Neural progenitor cell (in vitro differentiated cells): ENCODE measurements around the gene RAB29. TPM values are rescaled to one million over a fixed set of nuclear protein-coding genes. Genes with fewer than 3 reads are reported as not detected.

Experiments used
- DNase-seq: peaks from one replicate; pipeline ENCODE4 v3.0.0-alpha.2; 2016; ENCODE audit warnings: low spot score
- H2AFZ ChIP-seq: fragments of 200-600 bp; sonication (generic); replicated peaks from 2 replicates; pipeline ENCODE4 v1.6.1; 2016; ENCODE audit warnings: antibody characterized with exemption
- H3F3A ChIP-seq: fragments of 200-600 bp; sonication (generic); 2 replicates; pipeline ENCODE4 v1.6.1; 2016; ENCODE audit warnings: antibody characterized with exemption, low read depth
- H3K27ac ChIP-seq: fragments of 200-600 bp; sonication (generic); 2 replicates; pipeline ENCODE4 v1.5.1; 2016; ENCODE audit warnings: mild to moderate bottlenecking
- H3K27me3 ChIP-seq: fragments of 200-600 bp; sonication (generic); 2 replicates; pipeline ENCODE4 v1.6.1; 2016; ENCODE audit warnings: mild to moderate bottlenecking, moderate library complexity
- H3K36me3 ChIP-seq: fragments of 200-600 bp; sonication (generic); 2 replicates; pipeline ENCODE4 v1.5.1; 2016
- H3K4me1 ChIP-seq: fragments of 200-600 bp; sonication (generic); 2 replicates; pipeline ENCODE4 v1.6.1; 2016; ENCODE audit warnings: mixed run types
- H3K4me2 ChIP-seq: fragments of 200-600 bp; sonication (generic); 2 replicates; pipeline ENCODE4 v1.6.1; 2016
- H3K4me3 ChIP-seq: fragments of 200-600 bp; sonication (generic); 2 replicates; pipeline ENCODE4 v1.5.1; 2016
- H3K79me2 ChIP-seq: fragments of 200-600 bp; sonication (generic); 2 replicates; pipeline ENCODE4 v1.6.1; 2016; ENCODE audit warnings: low read depth
- H3K9ac ChIP-seq: fragments of 200-600 bp; sonication (generic); 2 replicates; pipeline ENCODE4 v1.6.1; 2016
- H3K9me3 ChIP-seq: fragments of 200-600 bp; sonication (generic); 2 replicates; pipeline ENCODE4 v1.5.1; 2016; ENCODE audit warnings: low read depth
- H4K20me1 ChIP-seq: fragments of 200-600 bp; sonication (generic); 2 replicates; pipeline ENCODE4 v1.6.1; 2016; ENCODE audit warnings: low read depth
- H3K27ac Mint-ChIP-seq: 3 replicates; pipeline ENCODE4 v1.8.0; 2021; ENCODE audit warnings: mixed read lengths
- H3K27me3 Mint-ChIP-seq: 2 replicates; pipeline ENCODE4 v1.8.0; 2022; ENCODE audit warnings: low read depth, mild to moderate bottlenecking, inconsistent platforms, moderate library complexity, mixed read lengths; ENCODE audit not compliant: insufficient read depth
- H3K36me3 Mint-ChIP-seq: 3 replicates; pipeline ENCODE4 v1.8.0; 2021; ENCODE audit warnings: mixed read lengths
- H3K4me1 Mint-ChIP-seq: 3 replicates; pipeline ENCODE4 v1.8.0; 2021; ENCODE audit warnings: mixed read lengths
- H3K4me3 Mint-ChIP-seq: 3 replicates; pipeline ENCODE4 v1.8.0; 2021; ENCODE audit warnings: mild to moderate bottlenecking, moderate library complexity, mixed read lengths
- H3K9me3 Mint-ChIP-seq: 3 replicates; pipeline ENCODE4 v1.8.0; 2020; ENCODE audit warnings: mixed read lengths
- EZH2 ChIP-seq: fragments of 200-600 bp; sonication (generic); IDR thresholded peaks from 2 replicates; pipeline ENCODE4 v1.6.1; 2017; ENCODE audit warnings: antibody characterized with exemption, mild to moderate bottlenecking, moderate library complexity
- EZH2phosphoT487 ChIP-seq: fragments of 200-600 bp; sonication (generic); IDR thresholded peaks from 2 replicates; pipeline ENCODE4 v1.6.1; 2017; ENCODE audit warnings: antibody characterized with exemption
- total RNA-seq: library from RNA; depleted of rRNA; stranded (reverse); fragments of >200 nt; gene quantifications from 2 replicates; pipeline ENCODE4 v1.2.3, GENCODE V29; 2015; ENCODE audit warnings: low replicate concordance
- TF ChIP-seq, protein P1 (sequence below): fragments of 200-600 bp; sonication (generic); IDR thresholded peaks from 2 replicates; pipeline ENCODE4 v1.5.1; 2017; ENCODE audit warnings: antibody characterized with exemption, mild to moderate bottlenecking

The RAB29 gene
- total RNA-seq, 1 donor from 2014 or later: 3.8 TPM

GRCh38 chr1:205817988-205818387 lies 42.7 kb upstream of the RAB29 start:
- Histone ChIP-seq H3K4me2 (no peak overlapping the region), H3F3A (no peaks in the 10 kb centered on the region), H3K9ac (no peak overlapping the region), H3K9me3 (no peaks in the 10 kb centered on the region), H3K27ac (no peak overlapping the region), H3K36me3 (no peaks in the 10 kb centered on the region), H2AFZ (no peak overlapping the region), H3K4me3 (no peak overlapping the region), H3K4me1 (peaks cover 8% of the 10 kb centered on the region), H3K27me3 (peaks cover 14% of the 10 kb centered on the region), H3K79me2 (peaks cover 7% of the 10 kb centered on the region), H4K20me1 (no peaks in the 10 kb centered on the region)
- peaks cover 4% of the 10 kb centered on the region for H3K9me3 Mint-ChIP-seq
- H3K27me3 Mint-ChIP-seq: peaks cover 2% of the 10 kb centered on the region
- no peak for TF ChIP-seq EZH2phosphoT487
- no peak for TF ChIP-seq EZH2
- TF ChIP-seq, protein P1, sequence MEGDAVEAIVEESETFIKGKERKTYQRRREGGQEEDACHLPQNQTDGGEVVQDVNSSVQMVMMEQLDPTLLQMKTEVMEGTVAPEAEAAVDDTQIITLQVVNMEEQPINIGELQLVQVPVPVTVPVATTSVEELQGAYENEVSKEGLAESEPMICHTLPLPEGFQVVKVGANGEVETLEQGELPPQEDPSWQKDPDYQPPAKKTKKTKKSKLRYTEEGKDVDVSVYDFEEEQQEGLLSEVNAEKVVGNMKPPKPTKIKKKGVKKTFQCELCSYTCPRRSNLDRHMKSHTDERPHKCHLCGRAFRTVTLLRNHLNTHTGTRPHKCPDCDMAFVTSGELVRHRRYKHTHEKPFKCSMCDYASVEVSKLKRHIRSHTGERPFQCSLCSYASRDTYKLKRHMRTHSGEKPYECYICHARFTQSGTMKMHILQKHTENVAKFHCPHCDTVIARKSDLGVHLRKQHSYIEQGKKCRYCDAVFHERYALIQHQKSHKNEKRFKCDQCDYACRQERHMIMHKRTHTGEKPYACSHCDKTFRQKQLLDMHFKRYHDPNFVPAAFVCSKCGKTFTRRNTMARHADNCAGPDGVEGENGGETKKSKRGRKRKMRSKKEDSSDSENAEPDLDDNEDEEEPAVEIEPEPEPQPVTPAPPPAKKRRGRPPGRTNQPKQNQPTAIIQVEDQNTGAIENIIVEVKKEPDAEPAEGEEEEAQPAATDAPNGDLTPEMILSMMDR: no peak
- H3K36me3 Mint-ChIP-seq: peaks cover 7% of the 10 kb centered on the region
- H3K27ac Mint-ChIP-seq: no peak overlapping the region
- no peak for DNase-seq
- H3K4me1 Mint-ChIP-seq: peaks cover 16% of the 10 kb centered on the region
- H3K4me3 Mint-ChIP-seq: no peak overlapping the region

- Mint-ChIP-seq H3K9me3 (no peaks in the 10 kb centered on the region), H3K4me3 (no peak overlapping the region), H3K27me3 (peaks cover 2% of the 10 kb centered on the region), H3K36me3 (peaks cover 5% of the 10 kb centered on the region), H3K27ac (no peak overlapping the region), H3K4me1 (peaks cover 17% of the 10 kb centered on the region)
- Histone ChIP-seq H3K36me3 (no peaks in the 10 kb centered on the region), H3K79me2 (peaks cover 7% of the 10 kb centered on the region), H3K4me2 (no peak overlapping the region), H3K4me3 (no peak overlapping the region), H3F3A (peaks cover under 1% of the 10 kb centered on the region), H3K27me3 (peaks cover 14% of the 10 kb centered on the region), H4K20me1 (no peaks in the 10 kb centered on the region), H3K9me3 (no peaks in the 10 kb centered on the region), H2AFZ (no peak overlapping the region), H3K27ac (no peak overlapping the region), H3K9ac (no peak overlapping the region), H3K4me1 (peaks cover 8% of the 10 kb centered on the region)
- no peak for TF ChIP-seq EZH2phosphoT487
- DNase-seq: no peak
Measured at GRCh38 chr1:205817364-205817763, 42.1 kb upstream of the RAB29 start.

- Histone ChIP-seq H3K36me3 (no peaks in the 10 kb centered on the region), H3K27ac (no peak overlapping the region), H3K4me2 (peak overlapping the region; percentile 82), H3F3A (peaks cover 9% of the 10 kb centered on the region), H3K27me3 (peaks cover 14% of the 10 kb centered on the region), H3K9me3 (no peaks in the 10 kb centered on the region), H3K9ac (no peak overlapping the region), H4K20me1 (peaks cover 11% of the 10 kb centered on the region), H3K4me1 (peaks cover 24% of the 10 kb centered on the region), H3K79me2 (peaks cover 20% of the 10 kb centered on the region), H3K4me3 (peak overlapping the region; percentile 79), H2AFZ (peak overlapping the region; percentile 90)
- Mint-ChIP-seq H3K4me1 (peaks cover 41% of the 10 kb centered on the region), H3K27ac (peak overlapping the region; percentile 73), H3K27me3 (peaks cover 2% of the 10 kb centered on the region), H3K4me3 (peak overlapping the region; percentile 93), H3K9me3 (no peaks in the 10 kb centered on the region), H3K36me3 (peaks cover 19% of the 10 kb centered on the region)
- DNase-seq: no peak
- TF ChIP-seq, protein P1: no peak
- TF ChIP-seq EZH2 (no peak), EZH2phosphoT487 (no peak)
Measured at GRCh38 chr1:205813755-205814058, 38.4 kb upstream of the RAB29 start.

DNA sequence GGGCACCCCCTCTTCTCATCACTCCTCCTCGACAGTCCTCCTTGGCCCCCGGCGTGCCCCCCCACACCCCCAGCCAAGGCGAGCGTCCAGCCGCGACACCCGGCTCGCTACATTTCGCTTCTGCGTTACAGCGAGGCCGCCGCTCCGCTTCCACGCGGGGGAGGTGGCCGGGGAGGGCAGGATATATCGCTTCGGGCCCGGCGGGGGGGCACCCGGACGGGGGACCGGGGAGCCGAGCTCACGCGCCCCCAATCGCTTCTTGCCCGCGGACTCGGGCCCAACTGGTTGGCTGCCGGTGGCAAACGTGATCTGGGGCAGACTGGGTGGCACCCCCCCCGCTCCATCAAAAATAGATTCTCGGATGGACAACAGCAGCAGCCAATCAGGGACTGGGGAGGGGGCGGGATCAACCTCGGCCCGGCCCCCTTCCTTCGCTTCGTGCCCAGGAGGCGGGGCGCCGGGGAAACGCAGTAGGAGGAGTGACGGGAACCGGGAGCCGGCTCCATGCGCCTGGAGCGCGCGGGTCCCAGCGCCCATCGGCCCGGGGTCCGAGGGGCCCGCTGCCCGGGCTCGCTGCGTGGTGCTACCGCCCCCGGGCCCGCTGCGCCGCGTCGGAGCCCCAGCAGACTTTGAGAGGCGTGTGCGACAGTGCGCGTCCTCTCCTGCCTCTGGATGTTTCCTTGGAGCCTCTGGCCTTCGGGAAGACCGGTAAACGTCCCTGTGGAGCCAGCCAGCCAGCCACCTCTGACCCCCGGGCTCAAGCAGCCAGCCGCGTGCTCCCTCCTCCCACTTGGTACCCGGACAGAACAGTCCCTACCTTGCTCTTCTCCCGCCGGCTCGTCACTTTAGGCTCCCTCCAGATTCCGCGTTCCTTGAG lies 37.8 kb upstream of the RAB29 start, which contains the start of gene SLC41A1:
SLC41A1 (minus strand) TSS at position 321 of the 877 bp plus-strand sequence. CDS start 2,757 bp downstream, outside the sequence.
- Histone ChIP-seq H3K9me3 (no peaks in the 10 kb centered on the region), H3K36me3 (no peaks in the 10 kb centered on the region), H4K20me1 (peaks cover 11% of the 10 kb centered on the region), H3K9ac (peak within 1 kb of the TSS; percentile 15), H3K27me3 (peaks cover 14% of the 10 kb centered on the region), H3K4me3 (peak within 1 kb of the TSS; percentile 79), H3F3A (peaks cover 9% of the 10 kb centered on the region), H3K27ac (no peak within 1 kb of the TSS), H3K4me2 (peak within 1 kb of the TSS; percentile 82), H3K79me2 (peaks cover 20% of the 10 kb centered on the region), H2AFZ (peak within 1 kb of the TSS; percentile 90), H3K4me1 (peaks cover 24% of the 10 kb centered on the region)
- peak within 1 kb of the TSS; percentile 84 for H3K27ac Mint-ChIP-seq
- peaks cover 2% of the 10 kb centered on the region for H3K27me3 Mint-ChIP-seq
- peak; percentile 95 for DNase-seq
- no peak for TF ChIP-seq EZH2
- TF ChIP-seq, protein P1: no peak
- no peak for TF ChIP-seq EZH2phosphoT487
- H3K4me1 Mint-ChIP-seq: peaks cover 41% of the 10 kb centered on the region
- H3K36me3 Mint-ChIP-seq: peaks cover 25% of the 10 kb centered on the region
- no peaks in the 10 kb centered on the region for H3K9me3 Mint-ChIP-seq
- H3K4me3 Mint-ChIP-seq: peak within 1 kb of the TSS; percentile 93
